Astrocyte of the spinal cord (primary cell): ENCODE results near the gene TMA7.
"Not testable (repeated sequence)": the region's sequence is repeated elsewhere in the genome, so short reads cannot be mapped to it uniquely, and the experiment has no call there.

ENCODE experiments used
- DNase-seq: peaks from one replicate; pipeline ENCODE4 v3.0.0; 2011; ENCODE audit warnings: low read depth, low spot score
- H3K4me3 ChIP-seq: 2 replicates; pipeline ENCODE4 v1.5.1; 2011; ENCODE audit warnings: low read depth, mild to moderate bottlenecking, low read length, moderate library complexity
- in situ Hi-C: cut with HindIII; loops from 2 replicates; pipeline ENCODE4 v1.10.0; 2017; ENCODE audit warnings: low sequenced_read_pairs
- TF ChIP-seq, protein P1 (sequence below): IDR thresholded peaks from 2 replicates; pipeline ENCODE4 v1.5.1; 2012; ENCODE audit warnings: low read depth, mild to moderate bottlenecking, low read length, inconsistent platforms

Gene TMA7

DNA sequence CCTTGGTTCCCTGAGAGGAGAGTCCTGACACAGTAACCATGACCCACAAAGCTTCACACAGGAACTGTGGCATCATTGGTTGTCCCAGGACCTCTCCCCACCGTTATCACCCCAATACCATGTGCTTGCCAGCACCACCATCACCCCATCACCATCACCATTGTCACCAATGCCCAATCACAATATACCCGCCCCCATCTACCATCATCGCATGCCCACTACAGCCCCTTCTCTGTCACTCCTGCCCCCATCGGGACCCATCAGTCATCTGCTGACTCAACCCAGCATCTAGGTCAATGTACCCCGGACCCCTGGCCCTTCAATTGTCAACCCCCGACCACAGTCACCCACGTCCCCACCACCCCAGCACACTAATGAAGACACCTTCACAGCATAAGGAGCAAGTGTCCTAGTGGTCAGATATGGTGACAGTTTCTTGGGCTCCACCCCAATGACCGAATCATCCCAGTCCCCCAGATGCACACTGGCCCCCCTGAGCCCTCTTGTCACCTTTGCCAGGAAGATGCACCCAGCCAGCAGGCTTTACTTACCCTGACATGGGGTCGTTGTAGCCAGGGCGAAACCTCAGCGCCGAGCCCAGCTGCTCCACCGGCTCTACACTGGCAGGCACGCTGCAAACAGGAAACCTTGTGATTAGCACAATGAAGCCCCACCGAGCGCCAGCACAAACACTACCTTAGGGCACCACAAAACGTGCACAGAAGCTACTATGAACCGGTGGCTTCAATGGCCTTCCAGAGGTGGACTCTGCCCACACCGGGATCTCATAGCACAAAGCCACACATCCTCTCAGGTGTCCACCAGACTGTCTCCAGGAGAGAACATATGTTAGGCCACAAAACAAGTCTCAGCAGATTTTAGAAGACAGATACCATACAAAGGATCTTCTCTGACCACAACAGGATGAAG lies 38.8 kb downstream of the TMA7 start:
- in situ Hi-C loops = no loop called here
- TF ChIP-seq, protein P1, sequence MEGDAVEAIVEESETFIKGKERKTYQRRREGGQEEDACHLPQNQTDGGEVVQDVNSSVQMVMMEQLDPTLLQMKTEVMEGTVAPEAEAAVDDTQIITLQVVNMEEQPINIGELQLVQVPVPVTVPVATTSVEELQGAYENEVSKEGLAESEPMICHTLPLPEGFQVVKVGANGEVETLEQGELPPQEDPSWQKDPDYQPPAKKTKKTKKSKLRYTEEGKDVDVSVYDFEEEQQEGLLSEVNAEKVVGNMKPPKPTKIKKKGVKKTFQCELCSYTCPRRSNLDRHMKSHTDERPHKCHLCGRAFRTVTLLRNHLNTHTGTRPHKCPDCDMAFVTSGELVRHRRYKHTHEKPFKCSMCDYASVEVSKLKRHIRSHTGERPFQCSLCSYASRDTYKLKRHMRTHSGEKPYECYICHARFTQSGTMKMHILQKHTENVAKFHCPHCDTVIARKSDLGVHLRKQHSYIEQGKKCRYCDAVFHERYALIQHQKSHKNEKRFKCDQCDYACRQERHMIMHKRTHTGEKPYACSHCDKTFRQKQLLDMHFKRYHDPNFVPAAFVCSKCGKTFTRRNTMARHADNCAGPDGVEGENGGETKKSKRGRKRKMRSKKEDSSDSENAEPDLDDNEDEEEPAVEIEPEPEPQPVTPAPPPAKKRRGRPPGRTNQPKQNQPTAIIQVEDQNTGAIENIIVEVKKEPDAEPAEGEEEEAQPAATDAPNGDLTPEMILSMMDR = no peak
- DNase-seq = no peak
- no peak overlapping the region for H3K4me3 ChIP-seq

DNA sequence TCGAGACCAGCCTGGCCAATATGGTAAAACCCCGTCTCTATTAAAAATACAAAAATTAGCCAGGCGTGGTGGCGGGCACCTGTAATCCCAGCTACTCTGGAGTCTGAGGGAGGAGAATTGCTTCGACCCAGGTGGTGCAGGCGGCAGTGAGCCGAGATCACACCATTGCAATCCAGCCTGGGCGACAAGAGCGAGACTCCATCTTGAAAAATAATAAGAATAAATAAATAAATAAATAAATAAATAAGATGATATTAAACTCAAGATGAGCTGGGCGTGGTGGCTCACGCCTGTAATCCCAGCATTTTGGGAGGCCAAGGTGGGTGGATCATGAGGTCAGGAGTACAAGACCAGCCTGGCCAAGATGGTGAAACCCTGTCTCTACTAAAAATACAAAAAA lies 40.8 kb downstream of the TMA7 start:
- in situ Hi-C loops, DNase-seq, H3K4me3 ChIP-seq: not testable (repeated sequence)

DNA sequence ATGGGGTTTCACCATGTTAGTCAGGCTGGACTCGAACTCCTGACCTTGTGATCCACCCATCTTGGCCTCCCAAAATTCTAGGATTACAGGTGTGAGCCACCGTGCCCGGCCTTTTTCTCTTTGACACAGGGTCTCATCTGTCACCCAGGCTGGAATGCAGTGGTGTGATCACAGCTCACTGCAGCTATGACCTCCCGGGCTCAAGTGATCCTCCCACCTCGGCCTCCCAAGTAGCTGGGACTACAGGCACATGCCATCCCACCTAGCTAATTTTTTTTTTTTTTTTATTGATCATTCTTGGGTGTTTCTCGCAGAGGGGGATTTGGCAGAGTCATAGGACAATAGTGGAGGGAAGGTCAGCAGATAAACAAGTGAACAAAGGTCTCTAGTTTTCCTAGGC lies 42.8 kb downstream of the TMA7 start:
- DNase-seq, H3K4me3 ChIP-seq, in situ Hi-C loops: not testable (repeated sequence)

DNA sequence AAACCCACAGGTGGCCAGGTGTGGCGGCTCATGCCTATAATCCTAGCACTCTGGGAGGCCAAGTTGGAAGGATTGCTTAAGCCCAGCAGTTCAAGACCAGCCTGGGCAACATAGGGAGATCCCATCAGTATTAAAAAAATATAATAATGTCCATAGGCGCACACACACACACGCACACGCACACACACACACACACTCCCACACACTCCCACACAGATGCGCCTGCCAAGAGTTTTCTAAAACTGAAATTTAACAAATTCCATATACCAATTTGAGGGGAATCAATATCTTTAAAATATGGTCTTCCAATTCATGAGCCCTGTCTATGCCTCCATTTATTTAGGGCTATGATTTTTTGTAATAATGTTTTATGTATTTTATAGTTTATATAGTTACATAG lies 46.9 kb downstream of the TMA7 start:
- TF ChIP-seq, protein P1 = no peak
- in situ Hi-C loops = no loop called here
- DNase-seq = no peak
- no peak overlapping the region for H3K4me3 ChIP-seq

DNA sequence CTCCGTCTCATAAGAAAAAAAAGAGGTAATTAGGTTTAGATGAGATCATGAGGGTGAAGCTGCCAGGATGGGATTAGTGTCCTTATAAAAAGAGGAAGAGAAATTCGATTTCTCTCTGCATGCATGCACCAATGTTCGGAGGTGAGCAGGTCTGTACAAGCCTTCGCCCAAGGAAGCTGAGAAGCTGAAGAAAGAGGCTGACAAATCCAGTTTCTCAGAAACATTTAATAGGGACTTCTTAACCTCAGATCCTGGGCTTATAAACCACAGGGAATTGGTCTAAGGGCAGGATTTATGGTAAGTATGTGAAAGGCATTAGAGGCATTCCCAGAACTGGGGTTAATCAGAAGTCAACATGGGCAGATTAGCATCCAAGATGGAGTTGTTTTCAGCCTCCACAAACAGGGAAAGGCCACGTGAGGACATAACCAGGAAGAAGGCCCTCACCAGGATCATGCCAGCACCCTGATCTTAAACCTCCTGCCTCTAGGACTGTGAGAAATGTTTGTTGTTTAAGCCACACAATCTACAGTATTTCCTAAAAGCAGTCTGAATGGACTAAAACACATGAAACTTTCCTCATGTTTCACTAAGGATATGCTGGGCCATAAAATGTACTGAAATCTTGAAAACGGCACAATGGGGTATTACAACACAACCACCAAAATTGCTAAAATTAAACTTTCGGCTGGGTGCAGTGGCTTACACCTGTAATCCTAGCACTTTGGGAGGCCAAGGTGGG lies 52.6 kb downstream of the TMA7 start:
- no peak overlapping the region for H3K4me3 ChIP-seq
- no peak for DNase-seq
- in situ Hi-C loops = no loop called here

DNA sequence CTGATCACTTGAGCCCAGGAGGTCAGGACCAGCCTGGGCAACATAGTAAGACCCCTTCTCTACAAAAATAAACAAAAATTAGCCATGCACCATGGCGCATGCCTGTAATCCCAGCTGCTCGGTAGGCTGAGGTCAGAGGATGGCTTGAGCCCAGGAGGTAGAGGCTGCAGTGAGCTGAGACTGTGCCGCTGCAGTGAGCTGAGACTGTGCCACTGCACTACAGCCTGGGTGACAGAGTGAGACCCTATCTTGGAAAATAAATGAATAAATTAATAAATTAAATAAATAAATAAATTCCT lies 53.1 kb downstream of the TMA7 start:
- in situ Hi-C loops = no loop called here
- H3K4me3 ChIP-seq = no peak overlapping the region
- no peak for DNase-seq
- TF ChIP-seq, protein P1 = no peak

More for the DNA sequence above, 52.6 kb downstream of the TMA7 start:
- TF ChIP-seq, protein P1 = no peak
